ENCODE data around the gene ZNF692.

DNA sequence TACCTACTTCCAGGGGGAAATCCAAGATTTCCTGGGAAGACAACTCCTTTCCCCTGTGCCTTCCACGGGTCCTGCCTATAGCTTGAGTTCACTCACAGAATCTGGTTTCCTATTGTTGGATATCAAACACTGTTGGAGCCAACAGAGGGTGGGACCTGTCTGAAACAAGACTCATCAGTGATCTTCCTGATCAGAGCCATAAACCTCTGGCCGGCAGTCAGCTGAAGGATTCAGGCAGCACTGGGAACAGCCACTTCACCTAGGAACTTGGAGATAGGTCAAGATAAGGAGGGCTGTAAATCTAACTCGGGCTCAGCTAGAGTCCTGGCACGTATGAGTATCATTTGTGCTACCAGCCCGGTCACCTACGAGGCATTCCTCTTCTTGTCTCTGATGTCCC is 56.4 kb downstream of the ZNF692 start:
- TF ChIP-seq, protein P1, sequence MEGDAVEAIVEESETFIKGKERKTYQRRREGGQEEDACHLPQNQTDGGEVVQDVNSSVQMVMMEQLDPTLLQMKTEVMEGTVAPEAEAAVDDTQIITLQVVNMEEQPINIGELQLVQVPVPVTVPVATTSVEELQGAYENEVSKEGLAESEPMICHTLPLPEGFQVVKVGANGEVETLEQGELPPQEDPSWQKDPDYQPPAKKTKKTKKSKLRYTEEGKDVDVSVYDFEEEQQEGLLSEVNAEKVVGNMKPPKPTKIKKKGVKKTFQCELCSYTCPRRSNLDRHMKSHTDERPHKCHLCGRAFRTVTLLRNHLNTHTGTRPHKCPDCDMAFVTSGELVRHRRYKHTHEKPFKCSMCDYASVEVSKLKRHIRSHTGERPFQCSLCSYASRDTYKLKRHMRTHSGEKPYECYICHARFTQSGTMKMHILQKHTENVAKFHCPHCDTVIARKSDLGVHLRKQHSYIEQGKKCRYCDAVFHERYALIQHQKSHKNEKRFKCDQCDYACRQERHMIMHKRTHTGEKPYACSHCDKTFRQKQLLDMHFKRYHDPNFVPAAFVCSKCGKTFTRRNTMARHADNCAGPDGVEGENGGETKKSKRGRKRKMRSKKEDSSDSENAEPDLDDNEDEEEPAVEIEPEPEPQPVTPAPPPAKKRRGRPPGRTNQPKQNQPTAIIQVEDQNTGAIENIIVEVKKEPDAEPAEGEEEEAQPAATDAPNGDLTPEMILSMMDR (IDR thresholded peaks at IDR 0.05): no peak
- TF ChIP-seq EZH2 (IDR thresholded peaks at IDR 0.05) (no peak), EZH2phosphoT487 (IDR thresholded peaks at IDR 0.05) (no peak)

Data from neural progenitor cell (in vitro differentiated cells).